H9 (cell line): ENCODE results near the gene ABCA12. TPM values are rescaled to one million over a fixed set of nuclear protein-coding genes. Genes with fewer than 3 reads are reported as not detected.

Experiments
- DNase-seq: peaks from one replicate; pipeline ENCODE4 v3.0.0-alpha.2; 2017
- H2AFZ ChIP-seq: one replicate; pipeline ENCODE4 v1.6.1; 2013; ENCODE audit warnings: mild to moderate bottlenecking, low read length, control low read depth, moderate library complexity
- H2AK5ac ChIP-seq: 2 replicates; pipeline ENCODE4 v1.6.1; 2013; ENCODE audit warnings: low read length, control low read depth, mixed read lengths; ENCODE audit not compliant: insufficient read length
- H2BK120ac ChIP-seq: one replicate; pipeline ENCODE4 v1.6.1; 2013; ENCODE audit warnings: low read depth, mild to moderate bottlenecking, low read length, control low read depth, inconsistent platforms; ENCODE audit not compliant: poor library complexity, severe bottlenecking
- H2BK12ac ChIP-seq: 2 replicates; pipeline ENCODE4 v1.6.1; 2013; ENCODE audit warnings: low read length, control low read depth, mixed read lengths, low read depth; ENCODE audit not compliant: insufficient read length
- H2BK15ac ChIP-seq: 2 replicates; pipeline ENCODE4 v1.6.1; 2013; ENCODE audit warnings: low read depth, low read length, control low read depth
- H2BK20ac ChIP-seq: one replicate; pipeline ENCODE4 v1.6.1; 2013; ENCODE audit warnings: low read depth, mild to moderate bottlenecking, low read length, control low read depth, inconsistent platforms; ENCODE audit not compliant: poor library complexity, severe bottlenecking
- H2BK5ac ChIP-seq: 2 replicates; pipeline ENCODE4 v1.6.1; 2013; ENCODE audit warnings: low read length, control low read depth, mixed read lengths; ENCODE audit not compliant: insufficient read length
- H3K14ac ChIP-seq: 2 replicates; pipeline ENCODE4 v1.6.1; 2013; ENCODE audit warnings: low read length, control low read depth; ENCODE audit not compliant: insufficient read depth
- H3K18ac ChIP-seq: 2 replicates; pipeline ENCODE4 v1.6.1; 2013; ENCODE audit warnings: low read depth, mild to moderate bottlenecking, mixed read lengths, low read length, control low read depth; ENCODE audit not compliant: insufficient read length
- H3K23ac ChIP-seq: 2 replicates; pipeline ENCODE4 v1.6.1; 2013; ENCODE audit warnings: low read length, control low read depth, mixed read lengths, low read depth; ENCODE audit not compliant: insufficient read length
- H3K23me2 ChIP-seq: 2 replicates; pipeline ENCODE4 v1.6.1; 2013; ENCODE audit warnings: low read depth, mild to moderate bottlenecking, mixed read lengths, low read length, control low read depth; ENCODE audit not compliant: insufficient read length, poor library complexity, severe bottlenecking
- H3K27ac ChIP-seq: 2 replicates; pipeline ENCODE4 v1.5.1; 2013; ENCODE audit warnings: low read length, control low read depth, mixed read lengths, low read depth; ENCODE audit not compliant: insufficient read length
- H3K27me3 ChIP-seq: 2 replicates; pipeline ENCODE4 v1.6.1; 2013; ENCODE audit warnings: low read length, control low read depth, inconsistent platforms; ENCODE audit not compliant: insufficient read depth
- H3K4ac ChIP-seq: 2 replicates; pipeline ENCODE4 v1.6.1; 2013; ENCODE audit warnings: low read depth, mild to moderate bottlenecking, control low read depth, inconsistent platforms, low read length, moderate library complexity
- H3K4me1 ChIP-seq: 2 replicates; pipeline ENCODE4 v1.6.1; 2013; ENCODE audit warnings: low read length, control low read depth, inconsistent platforms; ENCODE audit not compliant: insufficient read depth
- H3K4me2 ChIP-seq: 2 replicates; pipeline ENCODE4 v1.6.1; 2013; ENCODE audit warnings: low read length, control low read depth, mixed read lengths; ENCODE audit not compliant: insufficient read length, insufficient read depth
- H3K56ac ChIP-seq: 2 replicates; pipeline ENCODE4 v1.6.1; 2013; ENCODE audit warnings: low read depth, mild to moderate bottlenecking, mixed read lengths, low read length, control low read depth; ENCODE audit not compliant: insufficient read length
- H3K79me1 ChIP-seq: 2 replicates; pipeline ENCODE4 v1.6.1; 2013; ENCODE audit warnings: low read depth, mild to moderate bottlenecking, moderate library complexity, low read length, control low read depth, inconsistent platforms; ENCODE audit not compliant: insufficient read depth, poor library complexity, severe bottlenecking
- H3K79me2 ChIP-seq: 2 replicates; pipeline ENCODE4 v1.6.1; 2013; ENCODE audit warnings: low read length, control low read depth, inconsistent platforms; ENCODE audit not compliant: insufficient read depth
- H3K9ac ChIP-seq: 2 replicates; pipeline ENCODE4 v1.6.1; 2013; ENCODE audit warnings: low read length, control low read depth, mixed read lengths; ENCODE audit not compliant: insufficient read length; ENCODE audit errors: extremely low read depth
- H3K9me3 ChIP-seq: one replicate; pipeline ENCODE4 v1.6.1; 2013; ENCODE audit warnings: low read depth, low read length, inconsistent platforms; ENCODE audit not compliant: control insufficient read depth
- H3T11ph ChIP-seq: one replicate; pipeline ENCODE4 v1.6.1; 2013; ENCODE audit warnings: mild to moderate bottlenecking, low read length, control low read depth, inconsistent platforms
- H4K20me1 ChIP-seq: one replicate; pipeline ENCODE4 v1.6.1; 2013; ENCODE audit not compliant: control insufficient read depth, insufficient read length, insufficient read depth
- H4K5ac ChIP-seq: 2 replicates; pipeline ENCODE4 v1.6.1; 2013; ENCODE audit warnings: low read depth, mild to moderate bottlenecking, mixed read lengths, low read length, control low read depth; ENCODE audit not compliant: insufficient read length
- H4K8ac ChIP-seq: replicated peaks from 2 replicates; pipeline ENCODE4 v1.6.1; 2013; ENCODE audit warnings: low read length, control low read depth, mixed read lengths, low read depth; ENCODE audit not compliant: insufficient read length
- H4K91ac ChIP-seq: 2 replicates; pipeline ENCODE4 v1.6.1; 2013; ENCODE audit warnings: low read depth, mild to moderate bottlenecking, moderate library complexity, mixed read lengths, low read length, control low read depth; ENCODE audit not compliant: insufficient read length
- H3K27ac Mint-ChIP-seq, 3 experiments: 2 replicates in 2 of 3; 3 replicates in 1 of 3; pipeline ENCODE4 v1.8.0; 2020 to 2021; ENCODE audit warnings: mixed read lengths in 3 of 3, mild to moderate bottlenecking in 1 of 3, moderate library complexity in 1 of 3
- H3K27me3 Mint-ChIP-seq: 2 replicates; pipeline ENCODE4 v1.8.0; 2021; ENCODE audit warnings: low read depth, mild to moderate bottlenecking, moderate library complexity, mixed read lengths
- H3K36me3 Mint-ChIP-seq, 3 experiments: 2 replicates in 2 of 3; 3 replicates in 1 of 3; pipeline ENCODE4 v1.8.0; 2020 to 2021; ENCODE audit warnings: low read depth in 3 of 3, mixed read lengths in 3 of 3; ENCODE audit not compliant: insufficient read depth in 1 of 3
- H3K4me1 Mint-ChIP-seq, 2 experiments: 2 replicates each; pipeline ENCODE4 v1.8.0; 2020; ENCODE audit warnings: mixed read lengths in 2 of 2
- H3K4me3 Mint-ChIP-seq, 2 experiments: 2 replicates in 1 of 2; 3 replicates in 1 of 2; pipeline ENCODE4 v1.8.0; 2020 to 2021; ENCODE audit warnings: mild to moderate bottlenecking in 2 of 2, mixed read lengths in 2 of 2, moderate library complexity in 1 of 2
- H3K9me3 Mint-ChIP-seq, 2 experiments: 2 replicates in 1 of 2; 3 replicates in 1 of 2; pipeline ENCODE4 v1.8.0; 2020; ENCODE audit warnings: mild to moderate bottlenecking in 2 of 2, mixed read lengths in 2 of 2, moderate library complexity in 1 of 2
- CTCF ChIP-seq: fragments of 200-600 bp; sonication (generic); conservative IDR thresholded peaks from 3 replicates; pipeline ENCODE4 v1.8.0; 2021; ENCODE audit warnings: antibody characterized with exemption, mild to moderate bottlenecking
- WGBS: extraction: QIAGEN DNeasy Blood & Tissue Kit; methylation state at CpG from one replicate; pipeline ENCODE4 v1.1.7; 2013; ENCODE audit warnings: missing lambda C conversion rate, low lambda C conversion rate, mixed read lengths; ENCODE audit not compliant: insufficient read length; ENCODE audit errors: extremely low coverage; 5-methylcytosine and 5-hydroxymethylcytosine counted together
- total RNA-seq: library from RNA; stranded (reverse); gene quantifications from 2 replicates; pipeline ENCODE4 v1.2.1, GENCODE V29; 2021

The ABCA12 gene
- total RNA-seq, 1 experiment from 2014 or later, result not detected

- Mint-ChIP-seq H3K4me3 (no peak overlapping the region), H3K27me3 (no peaks in the 10 kb centered on the region), H3K9me3 (peaks cover 24 to 29% of the 10 kb centered on the region in 2 experiments), H3K4me1 (no peaks in the 10 kb centered on the region), H3K36me3 (peaks cover 9 to 21% (median 12%) of the 10 kb centered on the region in 3 experiments), H3K27ac (no peak overlapping the region)
- H3K56ac ChIP-seq, result no peak overlapping the region
- H2AFZ ChIP-seq, result no peak overlapping the region
- H3T11ph ChIP-seq, result no peak overlapping the region
- H3K27ac ChIP-seq, result no peak overlapping the region
- no peaks in the 10 kb centered on the region for H3K79me1 ChIP-seq
- no peak for TF ChIP-seq CTCF
- H3K9me3 ChIP-seq, result no peaks in the 10 kb centered on the region
- no peak for DNase-seq
- no peak overlapping the region for H3K23ac ChIP-seq
- H4K5ac ChIP-seq, result no peak overlapping the region
- H4K20me1 ChIP-seq, result no peaks in the 10 kb centered on the region
- H3K9ac ChIP-seq, result no peak overlapping the region
- no peak overlapping the region for H2BK5ac ChIP-seq
- H4K91ac ChIP-seq, result no peak overlapping the region
- no peak overlapping the region for H3K18ac ChIP-seq
- H3K4me1 ChIP-seq, result no peaks in the 10 kb centered on the region
- WGBS, result no CpG with 5 or more reads among the region's 1 CpG
- H2AK5ac ChIP-seq, result no peak overlapping the region
- no peak overlapping the region for H2BK120ac ChIP-seq
- no peak overlapping the region for H3K4me2 ChIP-seq
- no peak overlapping the region for H3K14ac ChIP-seq
- H3K79me2 ChIP-seq, result no peaks in the 10 kb centered on the region
- no peaks in the 10 kb centered on the region for H3K27me3 ChIP-seq
- H3K4ac ChIP-seq, result no peak overlapping the region
- no peak overlapping the region for H2BK15ac ChIP-seq
- H4K8ac ChIP-seq, result no peak overlapping the region
- H3K23me2 ChIP-seq, result no peaks in the 10 kb centered on the region
- no peak overlapping the region for H2BK12ac ChIP-seq
- no peak overlapping the region for H2BK20ac ChIP-seq
Observed at GRCh38 chr2:215160081-215160480, 21.7 kb upstream of the ABCA12 start.
